ENCODE measurements around the gene NGEF. TPM values are rescaled to one million over a fixed set of nuclear protein-coding genes. Genes with fewer than 3 reads are reported as not detected.

NGEF gene
- total and polyA plus RNA-seq, 4 donors: 10.6 to 22.6 (median 10.8) TPM

GRCh38 chr2:233035426-233036161 is 22.5 kb upstream of the NGEF start (continued):
- TF ChIP-seq, protein P1, sequence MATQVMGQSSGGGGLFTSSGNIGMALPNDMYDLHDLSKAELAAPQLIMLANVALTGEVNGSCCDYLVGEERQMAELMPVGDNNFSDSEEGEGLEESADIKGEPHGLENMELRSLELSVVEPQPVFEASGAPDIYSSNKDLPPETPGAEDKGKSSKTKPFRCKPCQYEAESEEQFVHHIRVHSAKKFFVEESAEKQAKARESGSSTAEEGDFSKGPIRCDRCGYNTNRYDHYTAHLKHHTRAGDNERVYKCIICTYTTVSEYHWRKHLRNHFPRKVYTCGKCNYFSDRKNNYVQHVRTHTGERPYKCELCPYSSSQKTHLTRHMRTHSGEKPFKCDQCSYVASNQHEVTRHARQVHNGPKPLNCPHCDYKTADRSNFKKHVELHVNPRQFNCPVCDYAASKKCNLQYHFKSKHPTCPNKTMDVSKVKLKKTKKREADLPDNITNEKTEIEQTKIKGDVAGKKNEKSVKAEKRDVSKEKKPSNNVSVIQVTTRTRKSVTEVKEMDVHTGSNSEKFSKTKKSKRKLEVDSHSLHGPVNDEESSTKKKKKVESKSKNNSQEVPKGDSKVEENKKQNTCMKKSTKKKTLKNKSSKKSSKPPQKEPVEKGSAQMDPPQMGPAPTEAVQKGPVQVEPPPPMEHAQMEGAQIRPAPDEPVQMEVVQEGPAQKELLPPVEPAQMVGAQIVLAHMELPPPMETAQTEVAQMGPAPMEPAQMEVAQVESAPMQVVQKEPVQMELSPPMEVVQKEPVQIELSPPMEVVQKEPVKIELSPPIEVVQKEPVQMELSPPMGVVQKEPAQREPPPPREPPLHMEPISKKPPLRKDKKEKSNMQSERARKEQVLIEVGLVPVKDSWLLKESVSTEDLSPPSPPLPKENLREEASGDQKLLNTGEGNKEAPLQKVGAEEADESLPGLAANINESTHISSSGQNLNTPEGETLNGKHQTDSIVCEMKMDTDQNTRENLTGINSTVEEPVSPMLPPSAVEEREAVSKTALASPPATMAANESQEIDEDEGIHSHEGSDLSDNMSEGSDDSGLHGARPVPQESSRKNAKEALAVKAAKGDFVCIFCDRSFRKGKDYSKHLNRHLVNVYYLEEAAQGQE (IDR thresholded peaks at IDR 0.05): no peak

DNA sequence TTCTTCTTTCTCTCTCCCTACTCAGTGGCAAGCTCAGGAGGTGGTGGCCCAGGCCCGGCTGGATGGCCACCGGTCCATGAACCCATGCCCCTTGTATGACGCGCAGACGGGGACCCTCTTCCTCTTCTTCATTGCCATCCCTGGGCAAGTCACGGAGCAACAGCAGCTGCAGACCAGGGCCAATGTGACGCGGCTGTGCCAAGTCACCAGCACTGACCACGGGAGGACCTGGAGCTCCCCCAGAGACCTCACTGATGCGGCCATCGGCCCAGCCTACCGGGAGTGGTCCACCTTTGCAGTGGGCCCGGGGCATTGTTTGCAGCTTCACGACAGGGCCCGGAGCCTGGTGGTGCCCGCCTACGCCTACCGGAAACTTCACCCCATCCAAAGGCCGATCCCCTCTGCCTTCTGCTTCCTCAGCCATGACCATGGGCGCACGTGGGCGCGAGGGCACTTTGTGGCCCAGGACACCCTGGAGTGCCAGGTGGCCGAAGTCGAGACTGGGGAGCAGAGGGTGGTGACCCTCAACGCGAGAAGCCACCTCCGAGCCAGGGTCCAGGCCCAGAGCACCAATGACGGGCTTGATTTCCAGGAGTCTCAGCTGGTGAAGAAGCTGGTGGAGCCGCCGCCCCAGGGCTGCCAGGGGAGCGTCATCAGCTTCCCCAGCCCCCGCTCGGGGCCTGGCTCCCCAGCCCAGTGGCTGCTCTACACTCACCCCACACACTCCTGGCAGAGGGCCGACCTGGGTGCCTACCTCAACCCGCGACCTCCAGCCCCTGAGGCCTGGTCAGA is 21.2 kb upstream of the NGEF start:
- TF ChIP-seq SP1 (IDR thresholded peaks at IDR 0.05): no peak
- TF ChIP-seq JUND (IDR thresholded peaks at IDR 0.05): no peak
- no peak for TF ChIP-seq YY1 (IDR thresholded peaks at IDR 0.05)
- TF ChIP-seq NR2F2 (IDR thresholded peaks at IDR 0.05): no peak
- no peak for TF ChIP-seq HNF4G (IDR thresholded peaks at IDR 0.05)
- no peak for TF ChIP-seq CTCF (IDR thresholded peaks at IDR 0.05; ENCODE audit: low read depth, low read length, missing input control)
- no peak for TF ChIP-seq TAF1 (conservative IDR thresholded peaks at IDR 0.05)
- TF ChIP-seq EGR1 (IDR thresholded peaks at IDR 0.05; ENCODE audit: low read depth in 2 of 2): no peak
- TF ChIP-seq RAD21 (IDR thresholded peaks at IDR 0.05): no peak
- TF ChIP-seq, protein P1 (IDR thresholded peaks at IDR 0.05): no peak
- no peak for TF ChIP-seq HNF4A (conservative IDR thresholded peaks at IDR 0.05)
- TF ChIP-seq ZBTB33 (IDR thresholded peaks at IDR 0.05): no peak
- TF ChIP-seq FOXA1 (IDR thresholded peaks at IDR 0.05): no peak
- TF ChIP-seq RXRA (IDR thresholded peaks at IDR 0.05): no peak
- H3K4me3 ChIP-seq (ENCODE audit: low read depth in 1 of 3, low read length in 3 of 3): no peak overlapping the region
- H3K27ac ChIP-seq (ENCODE audit: low read depth in 1 of 2, low read length in 2 of 2): no peak overlapping the region
- H3K27me3 ChIP-seq (ENCODE audit: control insufficient read depth in 4 of 4, insufficient read depth in 4 of 4, low read length in 3 of 4): no peaks in the 10 kb centered on the region
- DNase-seq (ENCODE audit: low spot score): no peak
- H3K4me1 ChIP-seq (ENCODE audit: control insufficient read depth in 4 of 4, insufficient read depth in 4 of 4, low read length in 3 of 4): no peaks in the 10 kb centered on the region
- H3K36me3 ChIP-seq (ENCODE audit: control insufficient read depth in 4 of 4, insufficient read depth in 3 of 4, low read depth in 1 of 4, low read length in 3 of 4): no peaks in the 10 kb centered on the region
- no peak overlapping the region for H3K9ac ChIP-seq (ENCODE audit: low read depth in 1 of 2, low read length in 2 of 2)
- WGBS: 95% methylated on average over 37 of the region's 37 CpGs
- no peaks in the 10 kb centered on the region for H3K9me3 ChIP-seq (ENCODE audit: control insufficient read depth in 4 of 4, low read length in 3 of 4)
